A673 (cell line): ENCODE data around the gene ZNF433. TPM values are rescaled to one million over a fixed set of nuclear protein-coding genes. Genes with fewer than 3 reads are reported as not detected.

Source experiments
- BruUV-seq: library from RNA; stranded (reverse); fragments of 400-500 nt; replicated peaks from 2 replicates; lab custom pipeline; 2021; lab: Mats Ljungman, UMichigan
- CTCF ChIA-PET: fragments of 300-600 bp; sonication (Branson Sonifier 250); formaldehyde crosslinking; loops from one replicate; lab custom pipeline; 2022; ENCODE audit warnings: antibody characterized with exemption; lab: Charles Lee
- POLR2A ChIA-PET: fragments of 300-600 bp; sonication (Branson Sonifier 250); formaldehyde crosslinking; loops from one replicate; lab custom pipeline; 2022; ENCODE audit warnings: antibody characterized with exemption; ENCODE audit not compliant: low non-redundant PET; lab: Charles Lee
- DNase-seq: peaks from one replicate; pipeline ENCODE4 v3.0.0-alpha.2; 2015; ENCODE audit warnings: low spot score
- H3K27ac ChIP-seq: fragments of 200-600 bp; sonication (generic); 2 replicates; pipeline ENCODE4 v1.5.1; 2016; ENCODE audit warnings: mixed run types, low read depth, mild to moderate bottlenecking, mixed read lengths, antibody characterized with exemption, low read length; ENCODE audit not compliant: poor library complexity, severe bottlenecking
- H3K27me3 ChIP-seq: fragments of 200-600 bp; sonication (generic); replicated peaks from 2 replicates; pipeline ENCODE4 v1.6.1; 2017; ENCODE audit warnings: mixed run types, low read depth, mild to moderate bottlenecking, mixed read lengths, antibody characterized with exemption, low read length; ENCODE audit not compliant: insufficient read depth, poor library complexity
- H3K36me3 ChIP-seq: fragments of 200-600 bp; sonication (generic); 2 replicates; pipeline ENCODE4 v1.6.1; 2016; ENCODE audit warnings: mixed run types, mild to moderate bottlenecking, mixed read lengths, antibody characterized with exemption, low read length; ENCODE audit not compliant: insufficient read depth, poor library complexity, severe bottlenecking
- H3K4me1 ChIP-seq: fragments of 200-600 bp; sonication (generic); 2 replicates; pipeline ENCODE4 v1.6.1; 2017; ENCODE audit warnings: mixed run types, mild to moderate bottlenecking, mixed read lengths, antibody characterized with exemption, low read length; ENCODE audit not compliant: insufficient read depth, poor library complexity, severe bottlenecking
- H3K4me3 ChIP-seq: fragments of 200-600 bp; sonication (generic); 2 replicates; pipeline ENCODE4 v1.5.1; 2016; ENCODE audit warnings: low read depth, mixed run types, mild to moderate bottlenecking, mixed read lengths, low read length; ENCODE audit not compliant: poor library complexity, severe bottlenecking
- H3K9me3 ChIP-seq: fragments of 200-600 bp; sonication (generic); 2 replicates; pipeline ENCODE4 v1.6.1; 2016; ENCODE audit warnings: mixed run types, low read depth, mild to moderate bottlenecking, mixed read lengths, antibody characterized with exemption, low read length; ENCODE audit not compliant: poor library complexity, severe bottlenecking
- CTCF ChIP-seq: fragments of 300-800, 200-600 bp; sonication (generic); conservative IDR thresholded peaks from 2 replicates; pipeline ENCODE4 v1.5.1; 2017; ENCODE audit warnings: low read depth, mild to moderate bottlenecking, antibody characterized with exemption, low read length, moderate library complexity, mixed read lengths
- EZH2 ChIP-seq: fragments of 200-600 bp; sonication (generic); IDR thresholded peaks from 2 replicates; pipeline ENCODE4 v1.6.1; 2017; ENCODE audit warnings: borderline replicate concordance, low read depth, mild to moderate bottlenecking, mixed read lengths, antibody characterized with exemption, low read length; ENCODE audit not compliant: poor library complexity, severe bottlenecking
- intact Hi-C: fragments of 100-400 bp; cut with micrococcal nuclease; formaldehyde crosslinking; loops from one replicate; pipeline ENCODE4 v1.10.0; 2022; ENCODE audit not compliant: unreplicated experiment
- total RNA-seq: library from RNA; stranded (reverse); gene quantifications from 2 replicates; pipeline ENCODE4 v1.2.3, GENCODE V29; 2021

ZNF433 gene
- total RNA-seq, 1 experiment from 2014 or later: 2.2 TPM

GRCh38 chr19:12043752-12044422 lies 8.4 kb upstream of the ZNF433 start:
- intact Hi-C loops: no loop called here
- Histone ChIP-seq H3K36me3 (no peaks in the 10 kb centered on the region), H3K9me3 (peaks cover 46% of the 10 kb centered on the region), H3K27ac (no peak overlapping the region), H3K4me3 (no peak overlapping the region), H3K27me3 (no peaks in the 10 kb centered on the region), H3K4me1 (no peaks in the 10 kb centered on the region)
- CTCF ChIA-PET: no interaction called here
- BruUV-seq: no TSS peak
- DNase-seq: no peak
- TF ChIP-seq EZH2: no peak
- no peak for TF ChIP-seq CTCF
- POLR2A ChIA-PET: no interaction called here

GRCh38 chr19:12042893-12043292 lies 7.4 kb upstream of the ZNF433 start:
- BruUV-seq: no TSS peak
- ChIA-PET CTCF (no interaction called here), POLR2A (no interaction called here)
- H3K9me3 ChIP-seq: peaks cover 43% of the 10 kb centered on the region
- intact Hi-C loops: no loop called here
- DNase-seq: no peak
- no peaks in the 10 kb centered on the region for H3K36me3 ChIP-seq
- TF ChIP-seq CTCF (no peak), EZH2 (no peak)
- H3K4me3 ChIP-seq: no peak overlapping the region
- H3K4me1 ChIP-seq: no peaks in the 10 kb centered on the region
- H3K27ac ChIP-seq: no peak overlapping the region
- H3K27me3 ChIP-seq: no peaks in the 10 kb centered on the region

- no peaks in the 10 kb centered on the region for H3K9me3 ChIP-seq
- no peaks in the 10 kb centered on the region for H3K36me3 ChIP-seq
- BruUV-seq: TSS peak; percentile 73
- intact Hi-C loops: no loop called here
- H3K27ac ChIP-seq: no peak overlapping the region
- CTCF ChIA-PET: no interaction called here
- no peak for TF ChIP-seq CTCF
- TF ChIP-seq EZH2: no peak
- POLR2A ChIA-PET: no interaction called here
- no peaks in the 10 kb centered on the region for H3K27me3 ChIP-seq
- DNase-seq: no peak
- no peaks in the 10 kb centered on the region for H3K4me1 ChIP-seq
- H3K4me3 ChIP-seq: peak overlapping the region; percentile 72
Measured at GRCh38 chr19:12034620-12035019, 859 bp downstream of the ZNF433 start.
